NCI-H1092 (cell line): ENCODE results near the gene ITFG1.
"Not testable (repeated sequence)": the region's sequence is repeated elsewhere in the genome, so short reads cannot be mapped to it uniquely, and the experiment has no call there.

Source experiments
- DNase-seq: peaks from one replicate; lab custom pipeline; 2025; lab: John Stamatoyannopoulos, UW

ITFG1 gene

DNA sequence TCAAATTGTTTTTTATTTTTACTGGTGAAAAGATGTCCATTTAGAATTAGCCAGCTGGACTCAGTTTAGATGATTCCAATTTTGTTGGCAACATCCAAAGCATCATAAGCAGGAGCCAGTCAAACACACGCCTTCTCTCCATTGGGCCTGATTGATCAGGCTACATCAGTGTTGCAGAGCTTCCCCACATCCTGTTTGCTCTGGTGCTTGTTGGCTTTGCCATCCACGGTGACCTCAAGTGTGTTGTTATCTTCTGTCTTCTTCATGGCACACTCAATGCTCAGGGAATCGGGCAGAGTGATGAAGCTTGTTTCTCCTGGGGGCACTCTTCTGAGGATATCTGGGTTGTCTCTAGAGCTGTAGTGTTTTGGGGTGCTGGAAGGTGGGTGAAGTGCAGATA is 310.8 kb downstream of the ITFG1 start:
- no peak for DNase-seq

DNA sequence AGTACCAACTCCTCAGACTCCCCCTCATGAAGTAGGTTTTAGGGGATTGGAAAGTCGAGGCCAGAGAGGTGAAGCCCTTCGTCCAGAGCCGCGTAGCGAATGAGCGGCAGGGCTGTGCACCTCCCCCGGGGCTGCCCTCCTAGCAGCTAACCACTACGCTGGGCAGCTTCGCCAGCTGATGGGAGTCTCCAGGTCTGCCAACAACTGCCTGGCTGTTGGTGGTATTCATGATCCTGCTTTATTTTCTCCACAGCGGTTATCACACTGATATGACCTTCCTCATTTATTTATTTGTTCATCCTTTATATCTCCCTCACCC is 316.3 kb downstream of the ITFG1 start:
- no peak for DNase-seq

DNA sequence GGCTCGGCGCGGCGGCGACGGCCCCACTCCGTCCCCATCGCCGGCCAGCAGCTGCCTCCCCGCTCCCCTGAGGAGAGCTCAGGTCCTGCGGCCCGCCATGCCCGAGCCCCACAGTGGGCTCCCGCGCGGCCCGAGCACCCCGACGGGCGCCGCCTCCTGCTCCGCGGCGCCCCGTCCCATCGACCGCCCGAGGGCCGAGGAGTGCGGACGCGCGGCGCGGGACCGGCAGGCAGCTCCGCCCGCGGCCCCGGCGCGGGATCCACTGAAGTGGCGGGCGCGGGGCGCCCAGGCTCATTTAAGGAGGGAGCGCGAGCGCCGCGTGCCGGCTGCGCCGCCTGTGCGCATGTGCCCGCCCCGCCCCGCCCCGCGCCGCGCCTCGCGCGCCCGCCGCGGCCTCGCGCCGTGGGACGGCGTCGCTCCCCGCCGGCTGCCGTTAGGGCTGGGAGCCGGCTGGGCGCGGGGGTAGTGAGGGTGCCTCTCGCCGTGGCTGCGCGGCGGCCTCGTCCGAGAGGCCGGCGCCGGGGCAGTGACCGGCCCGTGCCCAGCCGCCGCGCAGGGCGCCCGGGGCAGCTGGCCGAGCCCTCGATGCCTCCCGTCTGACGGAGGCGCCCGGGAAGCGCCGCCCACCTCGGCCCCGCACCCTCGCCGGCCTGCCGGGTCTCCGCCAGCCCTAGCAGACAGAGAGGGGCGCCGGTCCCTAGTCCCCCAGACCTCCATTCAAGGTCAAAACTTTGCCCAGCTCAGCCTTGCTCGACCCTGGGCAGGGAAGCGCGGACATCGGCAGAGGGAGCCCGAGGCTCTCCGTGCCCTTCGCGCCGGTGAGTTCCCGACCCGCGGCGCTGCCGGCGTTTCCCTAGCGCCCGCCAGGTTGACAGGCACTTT is 316.9 kb downstream of the ITFG1 start, which contains the start of gene NETO2:
TSS of gene NETO2 (minus strand) at position 269 of the 882 bp plus-strand sequence. CDS start 333 bp downstream, outside the sequence.
- peak; percentile 49 for DNase-seq

DNA sequence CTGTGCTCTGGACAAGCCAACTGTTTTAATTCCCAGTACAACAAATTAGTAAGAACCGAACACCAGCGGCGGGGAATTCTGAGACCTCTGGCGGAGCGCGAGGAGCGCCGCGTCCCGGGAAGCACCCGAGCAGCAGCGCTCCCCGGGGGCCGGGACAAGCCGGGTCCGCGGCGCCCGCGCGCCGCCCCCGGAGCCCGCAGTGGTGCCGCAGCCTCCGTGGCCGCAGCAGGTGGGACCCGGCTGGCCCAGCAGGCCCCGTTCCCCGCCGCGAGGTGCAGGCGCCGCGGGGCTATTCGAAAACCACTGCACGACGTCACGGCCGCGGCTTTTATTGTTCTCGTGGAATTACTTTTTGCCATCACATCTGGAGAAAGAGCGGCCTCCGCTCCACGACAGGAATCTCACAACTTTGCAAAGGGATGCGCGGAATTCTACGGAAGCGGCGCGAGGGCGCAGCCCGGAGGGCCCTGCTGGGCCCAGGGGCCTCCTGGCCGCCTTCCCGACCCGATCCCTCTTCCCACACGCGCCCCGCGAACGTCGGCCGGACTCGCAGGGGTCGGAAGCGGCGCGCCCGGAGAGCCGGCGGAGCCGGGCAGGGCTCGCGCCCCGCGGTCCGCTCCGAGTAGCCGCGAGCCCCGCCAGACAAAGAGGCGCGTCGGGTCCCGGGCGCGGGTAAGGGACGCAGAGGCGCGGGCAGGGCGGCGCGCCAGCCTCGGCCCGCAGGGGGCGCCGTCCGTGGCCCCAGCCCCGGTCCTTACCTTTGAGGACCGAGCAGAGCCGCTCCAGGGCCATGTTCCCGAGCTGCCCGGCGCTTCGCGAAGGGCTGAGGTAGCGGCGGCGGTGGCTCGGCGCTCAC is 317.8 kb downstream of the ITFG1 start:
- peak; percentile 64 for DNase-seq

DNA sequence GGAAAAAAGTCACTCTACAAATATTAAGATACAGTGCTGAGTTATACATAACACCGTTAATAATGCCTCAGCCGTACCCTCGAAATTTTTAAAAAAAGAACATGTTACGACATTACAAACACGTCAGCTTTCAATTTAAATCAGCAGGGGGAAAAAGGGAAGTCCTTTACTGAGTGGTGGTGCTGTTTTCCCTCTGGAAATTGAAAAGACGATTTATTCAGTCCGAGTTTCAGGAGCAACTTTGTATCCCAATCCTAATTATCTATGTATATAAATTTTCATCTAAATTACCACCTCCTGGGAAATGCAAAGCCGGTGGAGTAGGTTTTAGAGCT is 318.4 kb downstream of the ITFG1 start:
- DNase-seq: no peak

DNA sequence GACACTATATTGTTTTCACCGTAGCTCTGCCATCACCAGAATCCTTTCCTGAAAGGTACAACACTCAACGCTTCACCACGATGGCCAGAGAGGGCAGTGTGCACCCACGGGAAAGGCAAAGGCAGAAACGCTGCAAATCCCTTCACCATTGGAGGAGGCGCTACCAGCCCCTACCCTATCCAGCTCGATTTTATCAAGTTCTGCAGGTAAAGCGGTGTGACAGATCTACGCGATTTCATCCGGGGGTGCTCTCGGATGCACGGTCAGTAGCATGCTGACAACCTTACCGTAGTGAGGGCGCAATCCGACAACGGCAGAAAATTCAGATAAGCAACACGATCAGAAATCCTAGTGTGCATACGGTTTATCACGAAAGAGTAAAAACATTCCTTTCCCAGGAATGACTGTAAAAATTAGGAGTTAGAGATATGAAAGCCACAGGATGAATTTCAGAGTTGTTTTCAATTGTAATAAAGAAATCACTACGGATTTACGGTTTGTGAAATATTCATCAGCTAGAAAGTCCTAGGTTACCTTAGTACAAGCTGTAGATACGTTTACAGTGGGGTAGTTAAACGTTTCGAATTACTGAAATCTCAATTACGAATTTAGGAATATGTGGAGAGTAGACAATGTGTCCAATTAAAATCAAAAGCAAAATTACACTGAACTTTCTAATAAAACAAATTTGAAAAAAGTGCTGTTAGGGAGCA is 318.9 kb downstream of the ITFG1 start:
- peak; percentile 89 for DNase-seq

DNA sequence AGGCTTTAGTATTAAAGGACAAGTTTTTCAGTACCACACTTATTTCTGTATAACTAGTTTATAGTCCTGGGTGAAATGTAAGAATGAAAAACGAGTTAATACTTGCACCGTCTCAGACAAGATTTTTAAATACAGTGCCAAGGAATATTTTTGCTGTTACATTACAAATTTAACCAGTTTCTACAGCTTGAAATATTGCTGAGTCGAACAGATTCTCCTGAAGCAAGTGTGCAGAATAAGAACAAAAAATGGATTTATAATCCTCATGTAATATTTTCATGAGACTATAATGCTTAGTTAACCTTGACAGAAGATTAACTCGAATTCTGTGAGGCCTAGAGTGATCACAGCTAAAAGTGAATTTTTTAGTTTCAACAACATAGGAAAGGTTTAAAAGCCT is 320.2 kb downstream of the ITFG1 start:
- no peak for DNase-seq

DNA sequence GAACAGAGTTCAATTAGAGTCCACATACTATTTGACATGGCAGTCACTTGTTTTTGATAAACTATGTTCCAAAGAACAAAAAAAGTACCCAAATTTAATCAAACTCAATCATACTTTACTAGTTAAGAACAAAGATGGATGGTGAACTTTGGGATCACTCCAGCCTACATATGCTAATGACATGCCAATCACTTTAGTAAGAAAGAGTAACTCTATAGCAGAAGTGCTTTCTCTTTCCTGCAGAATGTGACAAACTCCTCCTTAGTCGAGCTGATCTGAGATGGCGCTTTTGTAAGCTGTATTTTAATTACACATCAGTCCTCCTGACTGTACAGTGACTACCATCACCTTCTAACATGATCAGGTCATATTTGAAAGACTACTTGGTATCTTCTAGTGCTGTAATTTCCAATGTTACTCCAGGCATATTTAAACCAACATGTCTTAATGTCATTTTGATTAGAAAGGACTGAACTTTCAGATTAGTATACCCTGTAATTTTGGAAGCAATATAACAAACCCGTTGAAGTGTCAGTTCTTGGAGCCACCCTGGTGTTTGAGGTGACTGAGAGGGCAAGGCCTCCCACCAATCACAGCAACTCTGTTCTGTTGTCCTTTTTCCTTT is 321.2 kb downstream of the ITFG1 start:
- no peak for DNase-seq

DNA sequence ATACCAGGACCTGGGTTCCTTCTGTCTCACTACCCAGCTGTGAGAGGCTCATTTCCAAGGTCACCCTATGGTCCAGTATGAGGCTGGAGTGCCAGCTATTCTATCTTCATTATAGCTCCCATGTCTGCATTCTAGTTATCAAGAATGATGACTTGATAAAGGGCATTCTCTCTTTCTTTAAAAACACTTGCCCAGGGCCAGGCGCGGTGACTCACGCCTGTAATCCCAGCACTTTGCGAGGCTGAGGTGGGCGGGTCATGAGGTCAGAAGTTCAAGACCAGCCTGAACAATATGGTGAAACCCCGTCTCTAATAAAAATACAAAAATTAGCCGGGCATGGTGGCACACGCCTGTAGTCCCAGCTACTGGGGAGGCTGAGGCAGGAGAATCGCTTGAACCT is 322.9 kb downstream of the ITFG1 start:
- not testable (repeated sequence) for DNase-seq

DNA sequence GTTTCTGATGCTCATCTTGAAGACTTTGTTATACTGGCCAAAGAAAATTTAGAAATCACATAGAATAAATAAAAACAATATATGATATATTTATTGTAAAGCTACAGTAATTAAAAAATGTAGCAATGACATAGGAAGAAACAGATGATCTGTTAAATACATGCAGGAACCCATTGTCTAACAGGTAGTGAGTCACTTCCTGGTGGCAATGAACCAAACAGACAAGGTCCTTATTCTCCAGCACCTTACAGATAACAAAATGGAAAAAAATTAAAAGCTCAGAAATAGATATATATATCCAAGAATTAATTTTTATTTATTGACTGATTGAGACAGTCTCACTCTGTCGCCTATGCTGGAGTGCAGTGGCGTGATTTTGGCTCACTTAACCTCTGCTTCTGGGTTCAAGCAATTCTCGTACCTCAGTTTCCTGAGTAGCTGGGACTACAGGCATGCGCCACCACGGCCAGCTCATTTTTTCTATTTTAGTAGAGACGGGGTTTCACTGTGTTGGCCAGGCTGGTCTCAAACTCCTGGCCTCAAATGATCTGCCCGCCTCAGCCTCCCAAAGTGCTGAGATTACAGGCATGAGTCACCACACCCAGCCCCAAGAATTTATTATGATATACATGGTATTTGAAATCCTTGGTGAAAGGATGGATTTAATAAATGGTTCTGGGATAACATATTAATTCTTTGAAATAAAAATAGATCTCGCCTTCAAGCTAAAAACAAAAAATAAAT is 324.6 kb downstream of the ITFG1 start:
- no peak for DNase-seq

DNA sequence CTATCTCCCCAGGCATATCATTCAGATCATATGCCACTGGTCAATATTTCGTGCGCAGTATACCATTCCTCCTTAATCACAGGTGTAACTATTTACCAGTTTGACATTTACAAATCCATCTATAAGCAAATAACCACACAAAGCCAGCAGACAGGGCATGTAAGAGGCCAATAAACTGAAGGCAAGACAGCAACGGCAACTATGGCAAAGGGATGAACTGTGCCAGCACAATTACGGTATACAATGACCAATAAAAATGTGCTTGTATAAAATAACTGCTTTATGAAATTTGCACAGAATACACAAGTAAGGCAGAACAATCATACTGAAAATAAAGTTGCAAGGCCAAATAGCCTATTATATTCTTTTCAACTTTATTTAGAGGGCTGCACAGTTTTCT is 326.3 kb downstream of the ITFG1 start:
- DNase-seq: no peak

DNA sequence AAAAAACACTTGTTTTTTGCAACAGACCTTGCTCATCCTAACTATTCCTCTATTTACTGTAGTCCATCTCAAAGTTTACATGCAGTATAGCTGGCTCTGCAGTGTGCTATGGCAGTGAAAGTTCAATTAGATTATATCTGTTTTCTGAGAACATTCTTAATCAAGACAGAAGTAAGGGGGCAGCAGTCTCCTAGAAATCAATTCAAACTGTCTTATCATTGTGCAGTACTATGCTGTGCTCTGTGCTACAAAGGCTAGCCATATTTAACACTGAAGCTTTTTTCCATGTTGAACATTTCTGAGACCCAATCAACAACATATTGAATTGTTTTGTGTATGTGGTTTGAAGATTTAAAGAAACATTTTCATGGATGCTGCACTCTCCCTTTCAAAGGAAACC is 328.6 kb downstream of the ITFG1 start:
- DNase-seq: no peak

DNA sequence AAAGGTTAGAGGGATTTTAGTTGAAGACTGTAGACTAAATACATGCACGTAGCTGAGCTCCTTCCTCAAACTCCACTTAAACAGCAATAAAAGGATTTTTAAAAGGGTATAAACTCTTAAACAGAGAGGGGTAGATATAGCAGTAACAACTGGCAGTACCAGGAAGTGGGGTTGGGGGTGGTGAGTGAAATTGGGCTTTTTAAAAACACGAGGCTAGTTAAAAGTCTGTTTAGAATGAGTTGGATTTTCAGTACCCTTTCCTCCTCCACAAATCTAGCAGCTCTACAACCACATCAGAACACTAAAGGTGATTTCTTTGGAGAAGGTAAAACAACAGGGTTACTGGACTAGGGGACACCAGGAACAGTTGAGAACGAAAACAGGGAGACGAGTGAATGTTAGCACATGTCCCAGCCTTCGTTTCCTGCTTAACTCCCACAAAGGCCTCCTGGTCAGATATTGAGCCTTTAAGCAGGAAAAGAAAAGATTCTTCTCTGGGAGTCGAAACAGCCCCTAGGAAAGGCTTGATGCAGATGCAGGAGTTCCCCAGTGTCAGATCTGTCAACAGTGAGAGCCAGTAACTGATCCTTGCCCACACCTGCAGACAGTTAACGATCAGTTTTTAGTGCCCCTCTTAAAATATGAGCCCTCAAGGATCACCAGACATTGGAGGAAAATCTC is 331.0 kb downstream of the ITFG1 start:
- no peak for DNase-seq

DNA sequence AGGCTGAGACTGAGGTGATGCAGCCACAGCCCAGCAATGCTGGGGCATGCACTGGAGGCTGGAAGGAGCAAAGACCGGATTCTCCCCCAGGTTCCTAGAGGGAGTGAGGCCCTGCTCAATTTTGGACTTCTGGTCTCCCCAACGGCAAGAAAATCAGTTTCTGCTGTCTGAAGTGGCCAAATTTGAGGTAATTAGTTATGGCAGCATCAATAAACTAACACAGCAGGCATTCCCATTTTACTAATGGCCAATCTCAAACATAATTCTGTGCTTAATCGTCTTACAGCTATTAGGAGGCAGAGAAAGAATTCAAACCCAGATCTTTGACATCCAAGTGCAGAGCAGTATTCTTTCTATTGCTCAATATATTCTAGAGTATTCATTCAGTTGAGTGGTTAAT is 333.3 kb downstream of the ITFG1 start:
- DNase-seq: no peak

DNA sequence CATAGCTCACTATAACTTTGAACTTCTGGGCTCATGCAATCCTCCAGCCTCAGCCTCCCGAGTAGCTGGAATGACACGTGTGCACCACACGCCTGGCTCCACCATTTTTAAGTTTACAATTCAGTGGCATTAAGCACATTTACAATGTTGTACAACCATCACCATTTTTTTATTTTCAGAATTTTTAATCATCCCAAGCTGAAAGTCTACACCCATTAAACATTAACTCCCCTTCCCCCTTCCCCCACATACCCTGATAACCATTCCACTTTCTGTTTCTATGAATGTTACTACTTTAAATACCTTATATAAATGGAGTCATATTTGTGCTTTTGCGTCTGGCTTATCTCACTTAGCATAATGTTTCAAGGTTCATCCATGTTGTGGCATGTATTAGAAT is 335.1 kb downstream of the ITFG1 start:
- no peak for DNase-seq

DNA sequence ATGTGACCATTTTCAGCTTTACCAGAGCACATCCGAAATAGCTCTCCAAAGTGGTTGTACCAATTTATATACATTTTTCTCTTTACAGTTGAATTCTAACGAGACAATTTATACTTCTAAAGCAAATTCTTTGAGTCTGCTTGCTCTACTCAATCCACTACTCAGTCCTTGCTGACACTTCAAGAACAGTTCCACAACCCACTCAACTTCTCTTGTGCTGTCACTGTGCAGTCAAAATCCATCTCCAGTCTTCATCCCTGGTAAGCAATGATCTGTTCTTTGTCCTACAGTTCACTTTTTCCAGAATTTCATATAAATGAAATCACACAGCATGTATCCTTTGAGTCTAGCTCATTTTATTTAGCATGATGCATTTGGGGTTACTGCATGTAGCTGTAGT is 347.7 kb downstream of the ITFG1 start:
- no peak for DNase-seq

DNA sequence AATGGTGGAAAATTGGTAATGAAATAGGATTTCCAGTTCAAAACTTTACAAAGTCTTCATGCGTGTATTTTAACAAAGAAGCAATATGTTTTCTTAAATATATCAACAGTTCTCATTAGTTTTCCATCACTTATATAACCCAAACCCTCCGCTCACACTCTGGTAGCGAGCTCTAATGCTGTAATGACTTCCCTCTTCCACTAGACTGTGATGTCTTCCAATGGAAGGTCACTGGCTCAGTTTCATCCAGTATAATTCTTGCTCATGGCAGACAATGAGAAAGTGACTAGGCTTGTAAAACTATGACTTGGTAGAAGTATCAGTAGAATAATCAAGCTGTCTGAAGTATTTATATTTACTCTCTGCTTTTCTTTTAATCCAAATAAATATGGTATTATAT is 349.9 kb downstream of the ITFG1 start:
- DNase-seq: no peak

DNA sequence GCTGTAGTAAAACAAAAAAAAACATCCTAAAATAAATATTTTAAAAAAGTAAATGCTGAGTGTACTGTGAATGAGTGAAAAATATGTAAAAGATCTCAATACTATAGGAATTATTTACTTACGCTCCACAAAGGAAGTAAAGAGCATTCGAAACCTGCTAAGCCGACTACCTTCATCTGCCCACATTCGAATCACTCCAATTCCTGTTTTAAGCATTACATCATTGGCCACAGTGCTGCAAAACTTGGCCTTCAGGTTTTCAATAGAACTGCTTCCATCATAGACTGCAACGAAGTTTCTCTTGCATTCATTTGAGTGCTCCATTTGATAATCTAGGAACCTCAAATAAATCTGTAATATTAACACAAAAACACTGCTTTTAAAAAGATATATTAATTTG is 351.5 kb downstream of the ITFG1 start:
- no peak for DNase-seq
